Thoracic aorta (tissue), 2 donors: ENCODE measurements around the gene BASP1. TPM values are rescaled to one million over a fixed set of nuclear protein-coding genes. Genes with fewer than 3 reads are reported as not detected.
"Not testable (repeated sequence)": the region's sequence is repeated elsewhere in the genome, so short reads cannot be mapped to it uniquely, and the experiment has no call there.

ENCODE experiments used
- ATAC-seq: fragments of 150-250 bp; one replicate; pipeline ENCODE4 v1.8.0; 2017; ENCODE audit warnings: low read depth; ENCODE audit not compliant: insufficient number of reproducible peaks, low FRiP score
- DNase-seq: peaks from one replicate; pipeline ENCODE4 v3.0.0-alpha.2; 2020; ENCODE audit warnings: low spot score
- H3K27ac ChIP-seq, 2 donors: fragments of 200-600 bp; sonication (generic); 1 replicate in 1 of 2; 2 replicates in 1 of 2; pipeline ENCODE4 v1.5.1; 2016; ENCODE audit warnings: mild to moderate bottlenecking in 2 of 2, moderate library complexity in 2 of 2
- H3K27me3 ChIP-seq: fragments of 200-600 bp; sonication (generic); replicated peaks from 2 replicates; pipeline ENCODE4 v1.6.0; 2016; ENCODE audit warnings: mild to moderate bottlenecking; ENCODE audit not compliant: insufficient read depth
- H3K36me3 ChIP-seq: fragments of 200-600 bp; sonication (generic); one replicate; pipeline ENCODE4 v1.5.1; 2016
- H3K4me1 ChIP-seq, 2 donors: fragments of 200-600 bp; sonication (generic); 1 replicate in 1 of 2; 2 replicates in 1 of 2; pipeline versions ENCODE4 v1.5.1 to v1.6.0; 2016; ENCODE audit warnings: low read depth in 2 of 2, mild to moderate bottlenecking in 1 of 2; ENCODE audit not compliant: control insufficient read depth in 1 of 2
- H3K4me3 ChIP-seq: fragments of 200-600 bp; sonication (generic); 2 replicates; pipeline ENCODE4 v1.5.1; 2016; ENCODE audit warnings: mild to moderate bottlenecking
- H3K9me3 ChIP-seq: fragments of 200-600 bp; sonication (generic); 2 replicates; pipeline ENCODE4 v1.5.1; 2016
- CTCF ChIP-seq: fragments of 200-600 bp; sonication (generic); IDR thresholded peaks from one replicate; pipeline ENCODE4 v1.5.1; 2019; ENCODE audit warnings: antibody characterized with exemption
- total RNA-seq, 2 donors: library from RNA; depleted of rRNA; stranded (reverse); fragments of >200 nt; gene quantifications; one replicate each; pipeline versions ENCODE4 v1.1.0 to v1.2.3, GENCODE V29; 2016

Gene BASP1
- total RNA-seq, 2 donors from 2014 or later: 37.1 to 48.8 TPM

DNA sequence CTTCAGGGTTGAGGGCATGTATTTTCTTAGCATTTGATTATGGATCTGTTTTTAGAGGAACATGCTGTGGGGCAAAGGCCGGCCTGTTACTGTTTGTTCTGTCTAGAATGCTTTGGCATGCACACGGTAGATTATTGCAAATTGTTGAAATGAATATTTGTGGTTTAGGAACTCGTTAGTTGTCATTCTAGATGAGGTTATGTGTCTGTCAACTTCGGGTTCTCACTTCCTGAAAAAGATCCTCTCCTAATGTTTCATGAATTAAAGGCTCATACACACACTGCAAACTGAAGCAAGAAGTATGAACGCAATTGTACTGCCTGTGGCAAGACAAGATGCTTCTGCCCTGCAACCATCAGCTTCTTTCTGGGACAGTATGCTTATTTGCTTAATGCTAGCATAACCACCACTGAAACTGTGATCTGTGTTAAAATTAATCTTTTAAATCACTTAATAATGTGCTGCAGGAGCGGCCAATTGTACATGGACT, 99.6 kb downstream of the BASP1 start:
- DNase-seq (no peak), ATAC-seq (no peak)
- Histone ChIP-seq H3K27ac (no peak overlapping the region), H3K27me3 (no peaks in the 10 kb centered on the region), H3K4me1 (no peaks in the 10 kb centered on the region), H3K9me3 (no peaks in the 10 kb centered on the region), H3K4me3 (no peak overlapping the region), H3K36me3 (no peaks in the 10 kb centered on the region)
- TF ChIP-seq CTCF: no peak

GRCh38 chr5:17317473-17317872, 100.0 kb downstream of the BASP1 start:
- Histone ChIP-seq H3K27ac (no peak overlapping the region), H3K27me3 (no peaks in the 10 kb centered on the region), H3K9me3 (no peaks in the 10 kb centered on the region), H3K4me1 (no peaks in the 10 kb centered on the region), H3K36me3 (no peaks in the 10 kb centered on the region), H3K4me3 (no peak overlapping the region)
- no peak for TF ChIP-seq CTCF
- no peak for ATAC-seq
- DNase-seq: no peak

DNA sequence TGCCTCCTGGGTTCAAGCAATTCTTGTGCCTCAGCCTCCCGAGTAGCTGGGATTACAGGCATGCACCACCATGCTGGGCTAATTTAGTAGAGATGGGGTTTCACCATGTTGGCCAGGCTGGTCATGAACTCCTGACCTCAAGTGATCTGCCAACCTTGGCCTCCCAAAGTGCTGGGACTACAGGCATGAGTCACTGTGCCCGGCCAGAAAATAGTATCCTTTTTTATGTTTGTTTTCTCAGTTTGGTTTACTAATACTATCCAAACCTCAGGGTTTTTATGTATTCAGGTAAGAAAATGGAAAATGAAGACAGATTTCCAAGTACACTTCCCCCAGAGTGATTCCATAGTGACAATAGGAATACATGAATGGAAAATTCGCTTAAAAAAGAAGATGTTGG, 101.7 kb downstream of the BASP1 start:
- not testable (repeated sequence) for H3K36me3 ChIP-seq, H3K27me3 ChIP-seq, H3K4me1 ChIP-seq, H3K9me3 ChIP-seq, DNase-seq, ATAC-seq, H3K4me3 ChIP-seq, H3K27ac ChIP-seq

DNA sequence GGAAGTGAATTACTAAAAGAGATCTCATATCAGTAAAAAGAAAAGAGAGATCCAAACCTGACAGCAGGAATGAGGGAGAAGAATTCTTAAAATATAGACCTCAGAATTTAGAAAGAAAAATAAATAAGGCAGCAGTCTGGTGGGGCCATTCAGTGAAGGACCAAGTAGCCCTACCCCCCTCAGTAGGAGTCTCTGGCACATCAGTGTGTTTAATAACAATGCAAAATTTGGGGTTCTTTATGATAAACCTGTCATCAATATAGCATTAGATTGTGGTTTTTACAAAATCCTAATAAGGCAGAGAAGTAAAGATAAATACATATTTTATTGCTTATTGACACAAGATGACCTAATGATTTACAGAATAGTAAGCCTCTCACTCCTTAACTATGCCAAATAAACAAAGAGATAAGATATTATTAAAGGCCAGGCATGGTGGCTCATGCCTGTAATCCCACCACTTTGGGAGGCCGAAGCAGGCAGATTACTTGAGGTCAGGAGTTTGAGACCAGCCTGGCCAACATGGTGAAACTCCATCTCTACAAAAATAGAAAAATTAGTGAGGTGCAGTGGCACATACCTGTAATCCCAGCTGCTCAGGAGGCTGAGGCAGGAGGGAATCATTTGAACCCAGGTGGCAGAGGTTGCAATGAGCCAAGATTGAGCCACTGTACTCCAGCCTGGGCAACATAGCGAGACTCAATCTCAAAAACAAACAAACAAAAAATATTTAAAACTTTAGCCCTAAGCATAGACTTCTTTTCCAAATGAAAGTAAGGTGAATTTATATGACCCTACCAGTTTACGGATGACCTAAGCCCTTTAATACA, 108.6 kb downstream of the BASP1 start:
- H3K4me3 ChIP-seq: no peak overlapping the region
- no peaks in the 10 kb centered on the region for H3K4me1 ChIP-seq
- H3K27me3 ChIP-seq: no peaks in the 10 kb centered on the region
- H3K36me3 ChIP-seq: no peaks in the 10 kb centered on the region
- H3K9me3 ChIP-seq: no peaks in the 10 kb centered on the region
- TF ChIP-seq CTCF: no peak
- no peak overlapping the region for H3K27ac ChIP-seq
- no peak for DNase-seq
- no peak for ATAC-seq
